Measurements from ENCODE around the gene HPSE2.

The HPSE2 gene

GRCh38 chr10:98418665-98419468, 816.8 kb downstream of the HPSE2 start:
- ATAC-seq = no peak
- TF ChIP-seq TOX (CRISPR knock-in tag; IDR thresholded peaks at IDR 0.05; ENCODE audit: borderline replicate concordance) (no peak), ESRRG (CRISPR knock-in tag; IDR thresholded peaks at IDR 0.05) (no peak), OSR1 (CRISPR knock-in tag; IDR thresholded peaks at IDR 0.05) (no peak), POU6F1 (CRISPR knock-in tag; IDR thresholded peaks at IDR 0.05; ENCODE audit: borderline replicate concordance, low read depth) (no peak)

DNA sequence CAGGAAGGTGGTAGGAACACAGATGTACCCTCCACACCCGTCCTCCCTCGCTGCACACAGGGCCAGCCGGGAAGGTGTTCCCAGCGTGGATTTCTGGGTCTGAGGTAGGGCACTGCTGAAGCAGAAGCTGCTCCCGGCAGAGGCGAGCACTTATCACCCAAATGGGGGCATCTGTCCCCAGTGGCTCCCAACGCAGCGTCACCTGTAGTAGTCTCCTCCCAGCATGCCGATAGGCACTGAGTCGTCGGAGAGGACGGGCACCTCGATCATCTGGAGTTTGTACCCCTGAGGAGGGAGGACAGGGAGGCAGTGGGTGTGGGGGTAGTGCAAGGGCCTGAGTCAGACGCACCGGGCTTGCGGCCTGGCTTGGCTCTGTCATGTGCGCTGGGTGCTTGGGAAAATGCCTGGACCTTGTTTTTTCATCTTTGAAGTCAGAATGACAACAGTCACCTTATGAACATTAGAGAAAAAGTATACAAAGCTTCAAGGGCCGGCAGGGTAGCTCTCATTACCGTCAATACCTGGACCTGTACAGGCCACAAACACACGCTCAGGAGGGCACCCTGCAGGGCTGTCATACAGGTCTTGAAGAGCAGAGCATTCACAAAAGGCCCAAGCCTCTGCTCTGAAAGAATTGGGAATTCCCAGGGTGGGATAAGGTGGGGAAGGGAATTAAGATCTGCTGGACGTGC, 817.5 kb downstream of the HPSE2 start:
- TF ChIP-seq, protein P1, sequence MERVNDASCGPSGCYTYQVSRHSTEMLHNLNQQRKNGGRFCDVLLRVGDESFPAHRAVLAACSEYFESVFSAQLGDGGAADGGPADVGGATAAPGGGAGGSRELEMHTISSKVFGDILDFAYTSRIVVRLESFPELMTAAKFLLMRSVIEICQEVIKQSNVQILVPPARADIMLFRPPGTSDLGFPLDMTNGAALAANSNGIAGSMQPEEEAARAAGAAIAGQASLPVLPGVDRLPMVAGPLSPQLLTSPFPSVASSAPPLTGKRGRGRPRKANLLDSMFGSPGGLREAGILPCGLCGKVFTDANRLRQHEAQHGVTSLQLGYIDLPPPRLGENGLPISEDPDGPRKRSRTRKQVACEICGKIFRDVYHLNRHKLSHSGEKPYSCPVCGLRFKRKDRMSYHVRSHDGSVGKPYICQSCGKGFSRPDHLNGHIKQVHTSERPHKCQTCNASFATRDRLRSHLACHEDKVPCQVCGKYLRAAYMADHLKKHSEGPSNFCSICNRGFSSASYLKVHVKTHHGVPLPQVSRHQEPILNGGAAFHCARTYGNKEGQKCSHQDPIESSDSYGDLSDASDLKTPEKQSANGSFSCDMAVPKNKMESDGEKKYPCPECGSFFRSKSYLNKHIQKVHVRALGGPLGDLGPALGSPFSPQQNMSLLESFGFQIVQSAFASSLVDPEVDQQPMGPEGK (CRISPR knock-in tag; IDR thresholded peaks at IDR 0.05; ENCODE audit: borderline replicate concordance) = no peak
- no peak for TF ChIP-seq CREB5 (CRISPR knock-in tag; IDR thresholded peaks at IDR 0.05; ENCODE audit: low read depth)
- TF ChIP-seq RARB (CRISPR knock-in tag; IDR thresholded peaks at IDR 0.05) = no peak
- no peak for TF ChIP-seq ISL1 (CRISPR knock-in tag; IDR thresholded peaks at IDR 0.05)
- no peak for TF ChIP-seq ZNF8 (CRISPR knock-in tag; IDR thresholded peaks at IDR 0.05)
- TF ChIP-seq BACH2 (CRISPR knock-in tag; IDR thresholded peaks at IDR 0.05; ENCODE audit: borderline replicate concordance) = no peak
- no peak for TF ChIP-seq ARNTL (CRISPR knock-in tag; IDR thresholded peaks at IDR 0.05; ENCODE audit: borderline replicate concordance, low read depth)
- TF ChIP-seq, protein P2, sequence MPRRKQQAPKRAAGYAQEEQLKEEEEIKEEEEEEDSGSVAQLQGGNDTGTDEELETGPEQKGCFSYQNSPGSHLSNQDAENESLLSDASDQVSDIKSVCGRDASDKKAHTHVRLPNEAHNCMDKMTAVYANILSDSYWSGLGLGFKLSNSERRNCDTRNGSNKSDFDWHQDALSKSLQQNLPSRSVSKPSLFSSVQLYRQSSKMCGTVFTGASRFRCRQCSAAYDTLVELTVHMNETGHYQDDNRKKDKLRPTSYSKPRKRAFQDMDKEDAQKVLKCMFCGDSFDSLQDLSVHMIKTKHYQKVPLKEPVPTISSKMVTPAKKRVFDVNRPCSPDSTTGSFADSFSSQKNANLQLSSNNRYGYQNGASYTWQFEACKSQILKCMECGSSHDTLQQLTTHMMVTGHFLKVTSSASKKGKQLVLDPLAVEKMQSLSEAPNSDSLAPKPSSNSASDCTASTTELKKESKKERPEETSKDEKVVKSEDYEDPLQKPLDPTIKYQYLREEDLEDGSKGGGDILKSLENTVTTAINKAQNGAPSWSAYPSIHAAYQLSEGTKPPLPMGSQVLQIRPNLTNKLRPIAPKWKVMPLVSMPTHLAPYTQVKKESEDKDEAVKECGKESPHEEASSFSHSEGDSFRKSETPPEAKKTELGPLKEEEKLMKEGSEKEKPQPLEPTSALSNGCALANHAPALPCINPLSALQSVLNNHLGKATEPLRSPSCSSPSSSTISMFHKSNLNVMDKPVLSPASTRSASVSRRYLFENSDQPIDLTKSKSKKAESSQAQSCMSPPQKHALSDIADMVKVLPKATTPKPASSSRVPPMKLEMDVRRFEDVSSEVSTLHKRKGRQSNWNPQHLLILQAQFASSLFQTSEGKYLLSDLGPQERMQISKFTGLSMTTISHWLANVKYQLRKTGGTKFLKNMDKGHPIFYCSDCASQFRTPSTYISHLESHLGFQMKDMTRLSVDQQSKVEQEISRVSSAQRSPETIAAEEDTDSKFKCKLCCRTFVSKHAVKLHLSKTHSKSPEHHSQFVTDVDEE (CRISPR knock-in tag; IDR thresholded peaks at IDR 0.05) = no peak
- TF ChIP-seq OSR1 (CRISPR knock-in tag; IDR thresholded peaks at IDR 0.05) = no peak
- no peak for TF ChIP-seq CSRNP3 (CRISPR knock-in tag; IDR thresholded peaks at IDR 0.05)
- no peak for TF ChIP-seq ZFP3 (CRISPR knock-in tag; IDR thresholded peaks at IDR 0.05)
- no peak for TF ChIP-seq PPARA (CRISPR knock-in tag; IDR thresholded peaks at IDR 0.05; ENCODE audit: borderline replicate concordance)
- ATAC-seq = no peak

- TF ChIP-seq RARB (CRISPR knock-in tag; IDR thresholded peaks at IDR 0.05) = no peak
- no peak for TF ChIP-seq BACH2 (CRISPR knock-in tag; IDR thresholded peaks at IDR 0.05; ENCODE audit: borderline replicate concordance)
- no peak for TF ChIP-seq ZNF8 (CRISPR knock-in tag; IDR thresholded peaks at IDR 0.05)
- no peak for TF ChIP-seq ZNF70 (CRISPR knock-in tag; IDR thresholded peaks at IDR 0.05)
- no peak for TF ChIP-seq ZNF565 (CRISPR knock-in tag; conservative IDR thresholded peaks at IDR 0.05; ENCODE audit: low read depth)
- TF ChIP-seq ARNTL (CRISPR knock-in tag; IDR thresholded peaks at IDR 0.05; ENCODE audit: borderline replicate concordance, low read depth) = no peak
- TF ChIP-seq CREB5 (CRISPR knock-in tag; IDR thresholded peaks at IDR 0.05; ENCODE audit: low read depth) = no peak
- TF ChIP-seq ZC3H10 (CRISPR knock-in tag; IDR thresholded peaks at IDR 0.05) = no peak
- TF ChIP-seq ZFP30 (CRISPR knock-in tag; IDR thresholded peaks at IDR 0.05) = no peak
- TF ChIP-seq ESRRG (CRISPR knock-in tag; IDR thresholded peaks at IDR 0.05) = no peak
- TF ChIP-seq, protein P1 (CRISPR knock-in tag; IDR thresholded peaks at IDR 0.05; ENCODE audit: borderline replicate concordance) = no peak
- no peak for ATAC-seq
Measured at GRCh38 chr10:98417481-98417959, 818.1 kb downstream of the HPSE2 start.
